K562 (cell line): ENCODE data around the gene TVP23A. TPM values are rescaled to one million over a fixed set of nuclear protein-coding genes. Genes with fewer than 3 reads are reported as not detected.
A peak's percentile ranks its signal among the peaks of the same experiment; 100 is the strongest.

Experiments used
- ATAC-seq: fragments of 200-7000 bp; cut with Tn5 transposase; 3 replicates; pipeline ENCODE4 v1.9.1; 2020; ENCODE audit warnings: moderate library complexity
- BruUV-seq: library from RNA; stranded (reverse); fragments of 400-500 nt; replicated peaks from 2 replicates; lab custom pipeline; 2021; lab: Mats Ljungman, UMichigan
- CTCF ChIA-PET: fragments of 300-600 bp; formaldehyde crosslinking; extraction: SDS; loops from one replicate; lab custom pipeline; 2021; ENCODE audit warnings: low intra/inter-chr PET ratio; lab: Yijun Ruan, JAX
- POLR2A ChIA-PET: fragments of 300-600, 350-650 bp; sonication (Branson Sonifier 250); formaldehyde crosslinking; extraction: SDS; loops from one replicate; lab custom pipeline; 2021; ENCODE audit warnings: antibody characterized with exemption, inconsistent platforms; lab: Yijun Ruan, JAX
- DNase-seq, 4 experiments: peaks; one replicate each; pipeline versions ENCODE4 v3.0.0 to v3.0.0-alpha.2; 2011 to 2018; ENCODE audit warnings: low spot score in 3 of 4, mixed read lengths in 3 of 4; ENCODE audit errors: extremely low read depth in 1 of 4
- FAIRE-seq: peaks from 2 replicates; lab custom pipeline; 2011; peaks lifted over from hg19 to GRCh38; lab: Jason Lieb, UNC
- H2AFZ ChIP-seq: 2 replicates; pipeline ENCODE4 v1.6.0; 2011; ENCODE audit warnings: low read depth, low read length, control low read depth, inconsistent platforms
- H3K27ac ChIP-seq: fragments of 200-600 bp; 3 replicates; pipeline ENCODE4 v1.8.0; 2011; ENCODE audit warnings: low read depth, mild to moderate bottlenecking, control low read depth, inconsistent platforms, low read length, moderate library complexity, mixed read lengths; ENCODE audit errors: extremely low read depth
- H3K27me3 ChIP-seq, 2 experiments: fragments of 300-600 bp in 1 of 2; 2 replicates in 1 of 2; 3 replicates in 1 of 2; pipeline versions ENCODE4 v1.6.0 to v1.8.0; 2011; ENCODE audit warnings: inconsistent platforms in 2 of 2, low read length in 2 of 2, mild to moderate bottlenecking in 1 of 2, mixed read lengths in 1 of 2, moderate library complexity in 1 of 2; ENCODE audit not compliant: control insufficient read depth in 2 of 2, insufficient read depth in 2 of 2
- H3K36me3 ChIP-seq: fragments of 300-600 bp; 3 replicates; pipeline ENCODE4 v1.8.0; 2011; ENCODE audit warnings: mild to moderate bottlenecking, low read length, inconsistent platforms; ENCODE audit not compliant: control insufficient read depth, insufficient read depth
- H3K4me1 ChIP-seq, 2 experiments: fragments of 200-600 bp in 1 of 2; replicated peaks in 1 of 2; 2 replicates in 1 of 2; 3 replicates in 1 of 2; pipeline versions ENCODE4 v1.5.1 to v1.8.0; 2011; ENCODE audit warnings: inconsistent platforms in 2 of 2, low read length in 2 of 2, mild to moderate bottlenecking in 1 of 2, mixed read lengths in 1 of 2, moderate library complexity in 1 of 2; ENCODE audit not compliant: control insufficient read depth in 2 of 2, insufficient read depth in 2 of 2
- H3K4me2 ChIP-seq: 2 replicates; pipeline ENCODE4 v1.6.1; 2011; ENCODE audit warnings: low read length, control low read depth, inconsistent platforms, mixed read lengths; ENCODE audit not compliant: insufficient read depth
- H3K4me3 ChIP-seq: fragments of 200-600 bp; sonication (generic), shearing (Covaris generic); 2 replicates; pipeline ENCODE4 v1.5.1; 2016; ENCODE audit warnings: control low read depth, inconsistent platforms
- H3K79me2 ChIP-seq: fragments of 200-600 bp; 3 replicates; pipeline ENCODE4 v1.8.0; 2011; ENCODE audit warnings: low read length, inconsistent platforms; ENCODE audit not compliant: control insufficient read depth, insufficient read depth
- H3K9ac ChIP-seq, 2 experiments: 2 replicates each; pipeline versions ENCODE4 v1.6.0 to v1.6.1; 2011; ENCODE audit warnings: low read depth in 2 of 2, low read length in 2 of 2, control low read depth in 1 of 2, inconsistent platforms in 1 of 2, mild to moderate bottlenecking in 1 of 2, mixed read lengths in 1 of 2; ENCODE audit not compliant: insufficient read depth in 1 of 2
- H3K9me1 ChIP-seq: one replicate; pipeline ENCODE4 v1.6.0; 2011; ENCODE audit warnings: inconsistent platforms, mild to moderate bottlenecking, low read length, moderate library complexity; ENCODE audit not compliant: control insufficient read depth, insufficient read depth
- H3K9me3 ChIP-seq: replicated peaks from 2 replicates; pipeline ENCODE4 v1.5.1; 2011; ENCODE audit warnings: low read depth, low read length, inconsistent platforms; ENCODE audit not compliant: control insufficient read depth, insufficient read depth
- H4K20me1 ChIP-seq: replicated peaks from 2 replicates; pipeline ENCODE4 v1.6.1; 2011; ENCODE audit warnings: low read length, inconsistent platforms, mixed read lengths; ENCODE audit not compliant: control insufficient read depth, insufficient read depth
- ARID2 ChIP-seq: fragments of 450-650 bp; IDR thresholded peaks from 2 replicates; pipeline ENCODE4 v1.6.1; 2017; ENCODE audit warnings: antibody characterized with exemption, mild to moderate bottlenecking
- ATF7 ChIP-seq: fragments of 450-650 bp; IDR thresholded peaks from 2 replicates; pipeline ENCODE4 v1.7.1; 2014; ENCODE audit warnings: mild to moderate bottlenecking, moderate library complexity
- C11orf30 ChIP-seq: fragments of 450-650 bp; IDR thresholded peaks from 2 replicates; pipeline ENCODE4 v1.6.1; 2016; ENCODE audit warnings: low read depth, mild to moderate bottlenecking
- HDAC8 ChIP-seq: fragments of 450-650 bp; IDR thresholded peaks from 2 replicates; pipeline ENCODE4 v1.6.1; 2016; ENCODE audit warnings: mild to moderate bottlenecking, missing genetic modification characterization, moderate library complexity, missing compliant biosample characterization
- HINFP ChIP-seq: fragments of 450-650 bp; conservative IDR thresholded peaks from 2 replicates; pipeline ENCODE4 v1.6.1; 2016; ENCODE audit warnings: missing genetic modification characterization, low read depth, mild to moderate bottlenecking, control low read depth, missing compliant biosample characterization
- MCM7 ChIP-seq, 2 experiments: fragments of 450-650 bp; IDR thresholded peaks; 2 replicates each; pipeline ENCODE4 v1.6.1; 2016 to 2018
- NEUROD1 ChIP-seq: fragments of 150-350 bp; IDR thresholded peaks from 2 replicates; pipeline ENCODE4 v1.6.1; 2014; ENCODE audit warnings: borderline replicate concordance, low read length, low read depth; ENCODE audit not compliant: partially characterized antibody
- NR1H2 ChIP-seq: sonication (generic); formaldehyde crosslinking; IDR thresholded peaks from 2 replicates; pipeline ENCODE4 v1.4.0; 2020; ENCODE audit warnings: mild to moderate bottlenecking, missing genetic modification reagents
- PML ChIP-seq: IDR thresholded peaks from 2 replicates; pipeline ENCODE4 v1.6.1; 2012; ENCODE audit warnings: low read length, inconsistent platforms
- SRF ChIP-seq, 2 experiments: fragments of 250-450, 450-650 bp in 1 of 2; sonication (Bioruptor Pico) in 1 of 2; sonication (generic) in 1 of 2; formaldehyde crosslinking; IDR thresholded peaks; 2 replicates each; pipeline versions ENCODE4 v1.5.0 to v1.5.1; 2020 to 2022; ENCODE audit warnings: mild to moderate bottlenecking in 1 of 2, missing genetic modification reagents in 1 of 2
- XRCC3 ChIP-seq: fragments of 450-650 bp; IDR thresholded peaks from 2 replicates; pipeline ENCODE4 v1.6.1; 2017; ENCODE audit warnings: mild to moderate bottlenecking, moderate library complexity
- YY1 ChIP-seq, 3 experiments: IDR thresholded peaks; 2 replicates each; pipeline ENCODE4 v1.6.1; 2011; ENCODE audit warnings: low read length in 2 of 3, mild to moderate bottlenecking in 2 of 3, moderate library complexity in 2 of 3, borderline replicate concordance in 1 of 3, control low read depth in 1 of 3, low read depth in 1 of 3; ENCODE audit not compliant: insufficient read depth in 3 of 3, insufficient replicate concordance in 2 of 3, control insufficient read depth in 1 of 3, insufficient read length in 1 of 3; ENCODE audit errors: extremely low read depth in 1 of 3
- ZNF140 ChIP-seq: fragments of 250-450 bp; sonication (Bioruptor Pico); IDR thresholded peaks from 2 replicates; pipeline ENCODE4 v1.8.0; 2021; ENCODE audit warnings: moderate library complexity, mild to moderate bottlenecking, inconsistent platforms
- ZNF449 ChIP-seq: fragments of 250-450 bp; sonication (Bioruptor Pico); IDR thresholded peaks from 2 replicates; pipeline ENCODE4 v1.8.0; 2022; ENCODE audit warnings: moderate library complexity, mild to moderate bottlenecking, inconsistent platforms
- ZNF551 ChIP-seq: fragments of 250-450 bp; sonication (Bioruptor Pico); IDR thresholded peaks from 2 replicates; pipeline ENCODE4 v1.5.0; 2021; ENCODE audit warnings: mild to moderate bottlenecking, moderate library complexity
- ZNF75A ChIP-seq: fragments of 450-650 bp; formaldehyde crosslinking; IDR thresholded peaks from 2 replicates; pipeline ENCODE4 v1.4.0; 2020; ENCODE audit warnings: mild to moderate bottlenecking
- ZSCAN29 ChIP-seq: fragments of 450-650 bp; IDR thresholded peaks from 2 replicates; pipeline ENCODE4 v1.6.1; 2017
- WGBS: fragments of 100-300 bp; shearing (Covaris generic); methylation state at CpG from one replicate; pipeline ENCODE4 v1.1.6; 2016; ENCODE audit warnings: low coverage, mixed read lengths; ENCODE audit not compliant: insufficient coverage; ENCODE audit errors: missing lambda C conversion rate; 5-methylcytosine and 5-hydroxymethylcytosine counted together
- in situ Hi-C: fragments of 300-500 bp; cut with MboI; formaldehyde crosslinking; loops from 4 replicates; pipeline ENCODE4 v1.15.0; 2018; ENCODE audit warnings: inconsistent platforms, mixed read lengths
- intact Hi-C: fragments of 100-400 bp; cut with micrococcal nuclease; formaldehyde crosslinking; loops from 2 replicates; pipeline ENCODE4 v1.14.2; 2022
- polyA plus RNA-seq, 8 experiments: library from polyadenylated mRNA; depleted of rRNA in 4 of 8; stranded (reverse) in 5 of 8; unstranded in 3 of 8; fragments of >200 nt; fragmentation: Nextera tagmentation in 2 of 8; fragmentation: Illumina TruSeq in 1 of 8; extraction: Ambion mirVana in 2 of 8; extraction: Trizol in 1 of 8; gene quantifications; 2 replicates each; pipeline versions ENCODE4 v1.2.1 to v1.2.3, GENCODE V29; 2011 to 2014; ENCODE audit warnings: inconsistent platforms in 1 of 8, missing spikeins in 1 of 8
- total RNA-seq, 7 experiments: library from RNA; depleted of rRNA in 6 of 7; stranded (reverse); fragments of >200 nt in 6 of 7; fragmentation: Illumina TruSeq in 2 of 7; extraction: Trizol in 2 of 7; gene quantifications; 2 replicates each; pipeline versions ENCODE4 v1.2.1 to v1.2.3, GENCODE V29; 2011 to 2021; ENCODE audit warnings: low replicate concordance in 1 of 7

The TVP23A gene
- total and polyA plus RNA-seq, 9 of the 15 experiments (the other 6 are each of a cell fraction or from before 2014, with no cell fraction given), result 0.04 to 0.77 (median 0.10) TPM; not detected in 3

GRCh38 chr16:10743610-10744369, 74.8 kb downstream of the TVP23A start, which contains the start of gene NUBP1:
NUBP1 (plus strand) TSS chr16:10743842; CDS start chr16:10743864, 22 bp downstream.
- BruUV-seq, result TSS peak; percentile 84
- H3K9ac ChIP-seq, result peak within 1 kb of the TSS; percentile 95 to 97
- CTCF ChIA-PET, result no interaction called here
- peaks cover 24 to 26% of the 10 kb centered on the region in 2 experiments for H3K4me1 ChIP-seq
- under 1% methylated on average over 40 of the region's 57 CpGs for WGBS
- in situ Hi-C loops (loop anchor here (5.0 kb wide), 1 partner anchor 491 kb away; no protein-coding TSS in a partner anchor), intact Hi-C loops (no loop called here)
- no peaks in the 10 kb centered on the region for H4K20me1 ChIP-seq
- no peaks in the 10 kb centered on the region for H3K9me1 ChIP-seq
- H3K27me3 ChIP-seq, result no peaks in the 10 kb centered on the region
- H3K4me2 ChIP-seq, result peak within 1 kb of the TSS; percentile 97
- peak within 1 kb of the TSS; percentile 99 for H3K27ac ChIP-seq
- FAIRE-seq, result peak; percentile 94
- POLR2A ChIA-PET, result interaction anchor here (0.5 to 1.9 kb wide), 12 partner anchors 9 to 1884 kb away, joined by 3 to 21 read pairs (median 3); no protein-coding TSS in a partner anchor
- H3K79me2 ChIP-seq, result peaks cover 9% of the 10 kb centered on the region; the same call in 2 of the 3 replicates
- DNase-seq, result peak; percentile 96 to 98 (median 97)
- H3K4me3 ChIP-seq, result peak within 1 kb of the TSS; percentile 66
- no peaks in the 10 kb centered on the region for H3K9me3 ChIP-seq
- H3K36me3 ChIP-seq, result peaks cover 33% of the 10 kb centered on the region; the same call in 2 of the 3 replicates
- peak within 1 kb of the TSS; percentile 98 for H2AFZ ChIP-seq
- ATAC-seq, result peak; percentile 96
- TF ChIP-seq ZNF140 (CRISPR knock-in tag) (no peak), MCM7 (IDR thresholded peaks at IDR 0.05) (no peak), ARID2 (no peak), PML (peak; percentile 66; the same call in 1 of the 2 replicates), ZSCAN29 (no peak), SRF (CRISPR knock-in tag; IDR thresholded peaks at IDR 0.05) (0 out of 4 replicates have a peak, but pooled peaks of 1 of the 2 experiments have one; percentile 33), XRCC3 (no peak), HDAC8 (tag) (peak; percentile 44; the same call in 1 of the 2 replicates), C11orf30 (peak; percentile 81), NR1H2 (CRISPR knock-in tag) (no peak), ATF7 (peak; percentile 76), ZNF551 (CRISPR knock-in tag) (no peak), ZNF75A (0 out of 2 replicates have a peak, but pooled peaks have one; percentile 32), ZNF449 (no peak), YY1 (IDR thresholded peaks at IDR 0.05; ENCODE audit: borderline replicate concordance in 1 of 3, control insufficient read depth in 1 of 3, extremely low read depth in 1 of 3, insufficient read depth in 3 of 3, insufficient read length in 1 of 3, insufficient replicate concordance in 2 of 3, low read depth in 1 of 3, low read length in 2 of 3) (peak in 2 of 3 experiments; percentile 48 to 70), HINFP (tag) (no peak), NEUROD1 (no peak)
